Neural cell (in vitro differentiated cells): ENCODE results near the gene ASB10. TPM values are rescaled to one million over a fixed set of nuclear protein-coding genes. Genes with fewer than 3 reads are reported as not detected.

Experiments used
- H2AFZ ChIP-seq: fragments of 200-600, 300-800 bp; sonication (generic), shearing (Covaris generic); 2 replicates; pipeline ENCODE4 v1.6.0; 2014; ENCODE audit warnings: low read depth, mild to moderate bottlenecking, antibody characterized with exemption, low read length, moderate library complexity
- H3F3A ChIP-seq: fragments of 200-600 bp; shearing (Covaris generic); 2 replicates; pipeline ENCODE4 v1.6.1; 2016; ENCODE audit warnings: mild to moderate bottlenecking, moderate library complexity, mixed read lengths, antibody characterized with exemption, low read length; ENCODE audit not compliant: insufficient read depth, poor library complexity, severe bottlenecking
- H3K27ac ChIP-seq: fragments of 200-600, 300-800 bp; sonication (generic), shearing (Covaris generic); 2 replicates; pipeline ENCODE4 v1.5.1; 2014; ENCODE audit warnings: mild to moderate bottlenecking, low read length, moderate library complexity
- H3K27me3 ChIP-seq: fragments of 300-800, 200-600 bp; sonication (generic), shearing (Covaris generic); 2 replicates; pipeline ENCODE4 v1.6.0; 2014; ENCODE audit warnings: mild to moderate bottlenecking, low read depth, low read length, moderate library complexity; ENCODE audit not compliant: insufficient read depth
- H3K36me3 ChIP-seq: fragments of 300-800, 200-600 bp; sonication (generic), shearing (Covaris generic); 2 replicates; pipeline ENCODE4 v1.5.1; 2014; ENCODE audit warnings: mild to moderate bottlenecking, antibody characterized with exemption, low read length, moderate library complexity; ENCODE audit not compliant: insufficient read depth
- H3K4me2 ChIP-seq: fragments of 300-800, 200-600 bp; sonication (generic), shearing (Covaris generic); 2 replicates; pipeline ENCODE4 v1.6.0; 2014; ENCODE audit warnings: mild to moderate bottlenecking, low read length
- H3K4me3 ChIP-seq: fragments of 300-800, 200-600 bp; sonication (generic), shearing (Covaris generic); 2 replicates; pipeline ENCODE4 v1.5.1; 2014; ENCODE audit warnings: mild to moderate bottlenecking, low read length, moderate library complexity
- H3K79me2 ChIP-seq: fragments of 200-600 bp; shearing (Covaris generic); replicated peaks from 2 replicates; pipeline ENCODE4 v1.6.0; 2014; ENCODE audit warnings: mild to moderate bottlenecking, low read length, moderate library complexity; ENCODE audit not compliant: insufficient read depth
- H3K9ac ChIP-seq: fragments of 300-800, 200-600 bp; sonication (generic), shearing (Covaris generic); 2 replicates; pipeline ENCODE4 v1.6.1; 2016; ENCODE audit warnings: mild to moderate bottlenecking, low read length, mixed read lengths
- H3K9me2 ChIP-seq: fragments of 200-600 bp; shearing (Covaris generic); 2 replicates; pipeline ENCODE4 v1.6.1; 2016; ENCODE audit warnings: mild to moderate bottlenecking, low read length, mixed read lengths; ENCODE audit not compliant: insufficient read depth
- H3K9me3 ChIP-seq: fragments of 200-600, 300-800 bp; sonication (generic), shearing (Covaris generic); 2 replicates; pipeline ENCODE4 v1.6.1; 2016; ENCODE audit warnings: mild to moderate bottlenecking, mixed run types, low read length, moderate library complexity, mixed read lengths
- H4K20me1 ChIP-seq: fragments of 200-600 bp; shearing (Covaris generic); 2 replicates; pipeline ENCODE4 v1.6.1; 2016; ENCODE audit warnings: mild to moderate bottlenecking, mixed run types; ENCODE audit not compliant: insufficient read depth
- CTCF ChIP-seq: fragments of 450-650 bp; IDR thresholded peaks from 2 replicates; pipeline ENCODE4 v1.5.1; 2014; ENCODE audit warnings: antibody characterized with exemption, mild to moderate bottlenecking, moderate library complexity; ENCODE audit not compliant: poor library complexity, severe bottlenecking
- EP300 ChIP-seq: fragments of 450-650 bp; conservative IDR thresholded peaks from 2 replicates; pipeline ENCODE4 v1.6.1; 2014; ENCODE audit warnings: antibody characterized with exemption, mild to moderate bottlenecking, moderate library complexity; ENCODE audit not compliant: poor library complexity, severe bottlenecking
- EZH2 ChIP-seq: fragments of 200-600, 300-800 bp; shearing (Covaris generic), sonication (generic); IDR thresholded peaks from 2 replicates; pipeline ENCODE4 v1.6.1; 2014; ENCODE audit warnings: antibody characterized with exemption, low read length, borderline replicate concordance, mild to moderate bottlenecking; ENCODE audit not compliant: insufficient read depth, poor library complexity, severe bottlenecking
- MXI1 ChIP-seq: fragments of 450-650 bp; conservative IDR thresholded peaks from 2 replicates; pipeline ENCODE4 v1.6.1; 2014; ENCODE audit warnings: antibody characterized with exemption, mild to moderate bottlenecking; ENCODE audit not compliant: poor library complexity, severe bottlenecking
- POLR2AphosphoS5 ChIP-seq: IDR thresholded peaks from 2 replicates; pipeline ENCODE4 v1.6.1; 2012
- RAD21 ChIP-seq: fragments of 450-650 bp; conservative IDR thresholded peaks from 2 replicates; pipeline ENCODE4 v1.6.1; 2014; ENCODE audit warnings: antibody characterized with exemption, mild to moderate bottlenecking, moderate library complexity
- SMC3 ChIP-seq: fragments of 450-650 bp; conservative IDR thresholded peaks from 2 replicates; pipeline ENCODE4 v1.6.1; 2014; ENCODE audit warnings: antibody characterized with exemption, mild to moderate bottlenecking, moderate library complexity; ENCODE audit not compliant: poor library complexity
- TAF1 ChIP-seq: IDR thresholded peaks from 2 replicates; pipeline ENCODE4 v1.6.1; 2012; ENCODE audit warnings: low read depth
- polyA plus RNA-seq: library from polyadenylated mRNA; depleted of rRNA; stranded (reverse); fragments of >200 nt; gene quantifications from 2 replicates; pipeline ENCODE4 v1.2.3, GENCODE V29; 2014
- TF ChIP-seq, protein P1 (sequence below): IDR thresholded peaks from 2 replicates; pipeline ENCODE4 v1.6.1; 2012; ENCODE audit warnings: borderline replicate concordance

The ASB10 gene
- polyA plus RNA-seq, 1 donor from 2014 or later: not detected

DNA sequence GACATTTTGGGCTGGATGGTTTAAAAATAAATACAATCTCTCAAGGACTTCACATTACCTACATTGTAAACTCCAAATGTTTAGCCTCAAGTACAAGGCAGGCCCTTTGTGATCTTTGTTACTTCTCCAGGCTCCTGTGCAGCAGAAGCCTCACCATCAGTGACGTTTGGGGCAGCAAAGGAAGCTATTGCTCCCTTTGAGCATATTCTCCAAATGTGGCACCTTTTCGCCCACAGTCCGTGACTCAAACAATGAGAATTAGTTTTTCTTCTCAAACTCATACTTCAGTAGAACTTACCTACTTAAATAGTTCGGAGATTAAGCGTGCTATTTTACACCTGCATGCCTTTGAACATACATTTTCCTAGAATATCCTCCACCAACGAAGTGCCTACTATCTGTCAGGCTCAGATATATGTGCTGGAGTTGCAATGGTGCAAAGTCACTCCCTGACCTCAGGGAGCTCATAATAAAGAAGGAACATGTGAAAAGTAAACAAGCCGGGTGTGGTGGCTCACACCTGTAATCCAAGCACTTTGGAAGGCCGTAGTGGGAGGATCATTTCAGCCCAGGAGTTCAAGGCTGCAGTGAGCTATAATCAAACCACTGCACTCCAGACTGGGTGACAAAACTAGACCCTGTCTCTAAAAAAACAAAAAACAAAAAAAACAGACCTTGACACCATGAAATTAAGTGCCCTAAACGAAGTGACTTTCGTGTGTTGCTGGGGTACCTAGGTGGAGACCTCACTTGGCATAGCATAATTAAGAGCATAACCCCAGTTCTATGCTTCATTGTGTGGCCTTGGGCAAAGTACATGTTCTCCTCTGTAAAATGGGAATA, 41.2 kb upstream of the ASB10 start:
- Histone ChIP-seq H2AFZ (peak overlapping the region; percentile 71), H3K4me2 (peak overlapping the region; percentile 81), H3K9me3 (no peaks in the 10 kb centered on the region), H3K27me3 (no peaks in the 10 kb centered on the region), H3K4me3 (peak overlapping the region; percentile 96), H3K79me2 (peaks cover 25% of the 10 kb centered on the region), H4K20me1 (no peaks in the 10 kb centered on the region), H3F3A (peaks cover 3% of the 10 kb centered on the region), H3K9ac (peak overlapping the region; percentile 76), H3K27ac (peak overlapping the region; percentile 90), H3K36me3 (no peaks in the 10 kb centered on the region), H3K9me2 (no peaks in the 10 kb centered on the region)
- no peak for TF ChIP-seq TAF1
- no peak for TF ChIP-seq EP300
- TF ChIP-seq, protein P1, sequence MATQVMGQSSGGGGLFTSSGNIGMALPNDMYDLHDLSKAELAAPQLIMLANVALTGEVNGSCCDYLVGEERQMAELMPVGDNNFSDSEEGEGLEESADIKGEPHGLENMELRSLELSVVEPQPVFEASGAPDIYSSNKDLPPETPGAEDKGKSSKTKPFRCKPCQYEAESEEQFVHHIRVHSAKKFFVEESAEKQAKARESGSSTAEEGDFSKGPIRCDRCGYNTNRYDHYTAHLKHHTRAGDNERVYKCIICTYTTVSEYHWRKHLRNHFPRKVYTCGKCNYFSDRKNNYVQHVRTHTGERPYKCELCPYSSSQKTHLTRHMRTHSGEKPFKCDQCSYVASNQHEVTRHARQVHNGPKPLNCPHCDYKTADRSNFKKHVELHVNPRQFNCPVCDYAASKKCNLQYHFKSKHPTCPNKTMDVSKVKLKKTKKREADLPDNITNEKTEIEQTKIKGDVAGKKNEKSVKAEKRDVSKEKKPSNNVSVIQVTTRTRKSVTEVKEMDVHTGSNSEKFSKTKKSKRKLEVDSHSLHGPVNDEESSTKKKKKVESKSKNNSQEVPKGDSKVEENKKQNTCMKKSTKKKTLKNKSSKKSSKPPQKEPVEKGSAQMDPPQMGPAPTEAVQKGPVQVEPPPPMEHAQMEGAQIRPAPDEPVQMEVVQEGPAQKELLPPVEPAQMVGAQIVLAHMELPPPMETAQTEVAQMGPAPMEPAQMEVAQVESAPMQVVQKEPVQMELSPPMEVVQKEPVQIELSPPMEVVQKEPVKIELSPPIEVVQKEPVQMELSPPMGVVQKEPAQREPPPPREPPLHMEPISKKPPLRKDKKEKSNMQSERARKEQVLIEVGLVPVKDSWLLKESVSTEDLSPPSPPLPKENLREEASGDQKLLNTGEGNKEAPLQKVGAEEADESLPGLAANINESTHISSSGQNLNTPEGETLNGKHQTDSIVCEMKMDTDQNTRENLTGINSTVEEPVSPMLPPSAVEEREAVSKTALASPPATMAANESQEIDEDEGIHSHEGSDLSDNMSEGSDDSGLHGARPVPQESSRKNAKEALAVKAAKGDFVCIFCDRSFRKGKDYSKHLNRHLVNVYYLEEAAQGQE: no peak
- TF ChIP-seq MXI1: no peak
- no peak for TF ChIP-seq RAD21
- no peak for TF ChIP-seq SMC3
- no peak for TF ChIP-seq POLR2AphosphoS5
- no peak for TF ChIP-seq EZH2
- TF ChIP-seq CTCF: no peak

DNA sequence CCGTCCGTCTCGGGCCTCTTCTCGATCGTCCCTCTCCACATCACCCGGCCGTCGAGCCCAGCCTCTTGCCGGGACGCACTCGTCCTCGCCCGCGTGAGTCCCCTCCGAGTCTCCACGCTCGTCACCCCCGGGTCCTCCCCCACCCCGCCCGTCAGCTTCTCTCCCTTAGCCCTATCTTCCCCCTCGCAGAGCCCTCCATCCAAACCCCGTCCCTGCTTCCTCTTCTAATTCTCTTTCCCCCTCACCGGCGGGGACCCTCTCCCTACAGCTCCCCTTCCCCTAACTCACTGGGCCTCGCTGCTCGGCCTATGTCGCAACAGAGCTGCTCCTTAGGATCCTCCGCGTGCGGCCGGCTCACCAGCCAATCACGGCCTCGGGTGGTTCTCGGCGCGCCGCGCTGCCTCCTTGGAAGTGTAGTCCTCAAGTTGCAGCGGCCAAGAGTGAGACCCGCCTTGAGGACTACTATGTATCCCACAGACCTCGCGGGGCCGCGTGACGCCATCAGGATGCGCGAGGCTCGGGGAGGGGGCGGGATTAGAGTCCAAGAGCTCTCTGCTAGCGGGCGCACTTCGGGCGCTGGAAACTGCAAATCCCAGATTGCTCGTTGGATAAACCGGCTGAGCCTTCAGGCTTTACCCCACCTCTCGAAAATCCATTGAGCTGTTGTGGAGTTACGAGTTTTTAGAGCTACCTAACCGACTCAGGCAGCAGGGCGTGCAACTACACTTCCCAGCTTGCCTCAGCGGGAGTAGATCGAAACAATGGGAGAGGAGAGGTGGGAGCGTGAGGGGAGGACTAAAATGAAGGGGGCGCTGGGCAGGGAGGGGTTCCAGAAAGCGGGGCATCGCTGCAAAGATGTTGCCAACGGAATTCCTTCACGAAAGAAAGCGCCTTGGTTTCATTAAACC, 40.1 kb upstream of the ASB10 start, which contains the start of gene ABCF2:
Gene ABCF2, minus strand, starts transcription at position 331 of the 908 bp plus-strand sequence. CDS start 747 bp downstream, outside the sequence.
- Histone ChIP-seq H3K9me2 (no peaks in the 10 kb centered on the region), H3K4me2 (peak within 1 kb of the TSS; percentile 94), H3K4me3 (peak within 1 kb of the TSS; percentile 96), H3K36me3 (no peaks in the 10 kb centered on the region), H3K79me2 (peaks cover 16% of the 10 kb centered on the region), H3K9ac (peak within 1 kb of the TSS; percentile 76), H4K20me1 (no peaks in the 10 kb centered on the region), H3F3A (peaks cover 3% of the 10 kb centered on the region), H3K9me3 (no peaks in the 10 kb centered on the region), H2AFZ (peak within 1 kb of the TSS; percentile 71), H3K27me3 (no peaks in the 10 kb centered on the region), H3K27ac (peak within 1 kb of the TSS; percentile 90)
- TF ChIP-seq MXI1: peak; percentile 96
- peak; percentile 62 for TF ChIP-seq TAF1
- TF ChIP-seq EP300: peak; percentile 34
- TF ChIP-seq, protein P1: peak; percentile 82
- TF ChIP-seq POLR2AphosphoS5: peak; percentile 79
- peak; percentile 17 for TF ChIP-seq RAD21
- TF ChIP-seq CTCF: no peak
- peak; percentile 12 for TF ChIP-seq SMC3
- TF ChIP-seq EZH2: no peak
